NAMALWA (cell line): Measurements from ENCODE around the gene AGAP1.

Experiments used
- DNase-seq: peaks from one replicate; pipeline ENCODE4 v3.0.0-alpha.2; 2015; ENCODE audit warnings: low spot score

Gene AGAP1

GRCh38 chr2:235921508-235922191, 427.8 kb downstream of the AGAP1 start:
- DNase-seq = no peak

- DNase-seq = no peak
Observed at GRCh38 chr2:235922839-235923238, 429.0 kb downstream of the AGAP1 start.

GRCh38 chr2:235923859-235924674, 430.2 kb downstream of the AGAP1 start:
- no peak for DNase-seq

GRCh38 chr2:235924675-235925063, 430.8 kb downstream of the AGAP1 start:
- DNase-seq = no peak

GRCh38 chr2:235925250-235925919, 431.5 kb downstream of the AGAP1 start:
- DNase-seq = no peak

- no peak for DNase-seq
Observed at GRCh38 chr2:235926229-235926628, 432.4 kb downstream of the AGAP1 start.

GRCh38 chr2:235928751-235929370, 435.0 kb downstream of the AGAP1 start:
- DNase-seq = no peak

- DNase-seq = no peak
Observed at GRCh38 chr2:235930701-235931100, 436.9 kb downstream of the AGAP1 start.

GRCh38 chr2:235931676-235932075, 437.8 kb downstream of the AGAP1 start:
- DNase-seq = no peak

GRCh38 chr2:235934059-235934773, 440.4 kb downstream of the AGAP1 start:
- DNase-seq = no peak

GRCh38 chr2:235934774-235935484, 441.1 kb downstream of the AGAP1 start:
- DNase-seq = no peak

GRCh38 chr2:235935773-235936172, 441.9 kb downstream of the AGAP1 start:
- DNase-seq = no peak

- peak; percentile 38 for DNase-seq
Observed at GRCh38 chr2:235936493-235936892, 442.6 kb downstream of the AGAP1 start.

- no peak for DNase-seq
Observed at GRCh38 chr2:235937087-235937486, 443.2 kb downstream of the AGAP1 start.

GRCh38 chr2:235937526-235937925, 443.7 kb downstream of the AGAP1 start:
- no peak for DNase-seq

- no peak for DNase-seq
Observed at GRCh38 chr2:235937936-235938335, 444.1 kb downstream of the AGAP1 start.

- DNase-seq = no peak
Observed at GRCh38 chr2:235938611-235939010, 444.8 kb downstream of the AGAP1 start.

- no peak for DNase-seq
Observed at GRCh38 chr2:235939471-235939870, 445.6 kb downstream of the AGAP1 start.

GRCh38 chr2:235940330-235940729, 446.5 kb downstream of the AGAP1 start:
- no peak for DNase-seq

GRCh38 chr2:235944591-235944990, 450.7 kb downstream of the AGAP1 start:
- no peak for DNase-seq

GRCh38 chr2:235945608-235946140, 451.8 kb downstream of the AGAP1 start:
- no peak for DNase-seq
